ENCODE results near the gene TOM1. TPM values are rescaled to one million over a fixed set of nuclear protein-coding genes. Genes with fewer than 3 reads are reported as not detected.
A peak's percentile ranks its signal among the peaks of the same experiment; 100 is the strongest.

The TOM1 gene
- total and polyA plus RNA-seq, 2 of the 13 experiments (the other 11 are each of a cell fraction or from before 2014, with no cell fraction given): 30.8 to 87.3 TPM

DNA sequence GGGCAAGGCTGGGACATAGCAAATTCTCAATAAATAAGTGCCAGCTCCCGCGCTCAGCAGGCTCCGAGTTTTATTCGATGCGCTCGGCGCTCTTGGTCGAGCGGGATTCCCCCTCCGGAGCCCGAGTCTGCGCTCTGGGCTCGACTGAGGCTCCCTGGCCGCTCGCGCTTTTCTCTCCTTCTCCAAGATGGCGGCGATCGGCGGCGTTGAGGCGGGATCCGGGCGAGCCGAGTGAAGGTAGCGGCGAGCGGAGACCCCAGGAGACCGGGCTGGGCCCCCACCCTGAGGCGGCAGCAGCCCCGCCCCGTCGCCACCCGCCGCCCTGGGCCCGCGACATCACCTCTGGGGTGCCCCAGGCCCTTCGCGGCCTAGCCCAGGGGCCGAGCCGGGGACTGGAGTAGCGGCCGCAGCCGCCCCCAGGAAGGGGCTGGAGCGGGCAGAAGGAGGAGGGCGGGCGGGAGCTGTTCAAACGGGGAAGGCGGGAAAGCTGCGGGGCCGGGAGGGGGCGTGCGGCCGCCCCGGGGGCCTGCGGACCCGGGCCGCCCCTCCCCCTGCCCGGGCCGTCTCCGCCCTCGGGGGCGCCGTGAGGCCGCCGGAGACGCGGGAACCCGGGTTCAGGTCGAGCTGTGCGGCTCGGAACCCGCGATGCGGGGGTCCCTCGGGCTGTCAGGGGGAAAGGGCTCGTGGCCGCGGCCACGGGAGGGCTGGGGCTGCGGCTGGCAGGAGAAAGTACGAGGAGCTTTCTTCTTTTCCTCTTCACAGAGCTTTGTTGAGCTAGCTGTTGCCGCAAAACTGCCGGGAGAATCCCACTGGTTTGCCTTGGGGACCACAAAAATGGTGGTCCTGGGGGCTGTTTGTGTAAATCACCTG is 42.1 kb upstream of the TOM1 start, which contains the start of gene HMGXB4 (continued):
- TF ChIP-seq, protein P1, sequence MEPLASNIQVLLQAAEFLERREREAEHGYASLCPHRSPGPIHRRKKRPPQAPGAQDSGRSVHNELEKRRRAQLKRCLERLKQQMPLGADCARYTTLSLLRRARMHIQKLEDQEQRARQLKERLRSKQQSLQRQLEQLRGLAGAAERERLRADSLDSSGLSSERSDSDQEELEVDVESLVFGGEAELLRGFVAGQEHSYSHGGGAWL (CRISPR knock-in tag; IDR thresholded peaks at IDR 0.05): peak; percentile 94
- no peak for TF ChIP-seq TRIM24 (CRISPR knock-in tag; IDR thresholded peaks at IDR 0.05)
- TF ChIP-seq, protein P2, sequence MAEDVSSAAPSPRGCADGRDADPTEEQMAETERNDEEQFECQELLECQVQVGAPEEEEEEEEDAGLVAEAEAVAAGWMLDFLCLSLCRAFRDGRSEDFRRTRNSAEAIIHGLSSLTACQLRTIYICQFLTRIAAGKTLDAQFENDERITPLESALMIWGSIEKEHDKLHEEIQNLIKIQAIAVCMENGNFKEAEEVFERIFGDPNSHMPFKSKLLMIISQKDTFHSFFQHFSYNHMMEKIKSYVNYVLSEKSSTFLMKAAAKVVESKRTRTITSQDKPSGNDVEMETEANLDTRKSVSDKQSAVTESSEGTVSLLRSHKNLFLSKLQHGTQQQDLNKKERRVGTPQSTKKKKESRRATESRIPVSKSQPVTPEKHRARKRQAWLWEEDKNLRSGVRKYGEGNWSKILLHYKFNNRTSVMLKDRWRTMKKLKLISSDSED (CRISPR knock-in tag; IDR thresholded peaks at IDR 0.05): no peak; the same call in 1 of the 2 replicates
- no peak for TF ChIP-seq MXD1 (CRISPR knock-in tag; IDR thresholded peaks at IDR 0.05)
- peak; percentile 50; the same call in 1 of the 2 replicates for TF ChIP-seq KLF9 (CRISPR knock-in tag; IDR thresholded peaks at IDR 0.05; ENCODE audit: low read depth)
- no peak for TF ChIP-seq HOMEZ (CRISPR knock-in tag; IDR thresholded peaks at IDR 0.05; ENCODE audit: low read depth)
- TF ChIP-seq ZNF296 (CRISPR knock-in tag; conservative IDR thresholded peaks at IDR 0.05): no peak
- TF ChIP-seq CBX5 (CRISPR knock-in tag; IDR thresholded peaks at IDR 0.05; ENCODE audit: borderline replicate concordance): no peak; the same call in 1 of the 2 replicates
- no peak for TF ChIP-seq ZNF44 (CRISPR knock-in tag; IDR thresholded peaks at IDR 0.05)
- TF ChIP-seq MBNL3 (CRISPR knock-in tag; conservative IDR thresholded peaks at IDR 0.05): no peak
- TF ChIP-seq, protein P3, sequence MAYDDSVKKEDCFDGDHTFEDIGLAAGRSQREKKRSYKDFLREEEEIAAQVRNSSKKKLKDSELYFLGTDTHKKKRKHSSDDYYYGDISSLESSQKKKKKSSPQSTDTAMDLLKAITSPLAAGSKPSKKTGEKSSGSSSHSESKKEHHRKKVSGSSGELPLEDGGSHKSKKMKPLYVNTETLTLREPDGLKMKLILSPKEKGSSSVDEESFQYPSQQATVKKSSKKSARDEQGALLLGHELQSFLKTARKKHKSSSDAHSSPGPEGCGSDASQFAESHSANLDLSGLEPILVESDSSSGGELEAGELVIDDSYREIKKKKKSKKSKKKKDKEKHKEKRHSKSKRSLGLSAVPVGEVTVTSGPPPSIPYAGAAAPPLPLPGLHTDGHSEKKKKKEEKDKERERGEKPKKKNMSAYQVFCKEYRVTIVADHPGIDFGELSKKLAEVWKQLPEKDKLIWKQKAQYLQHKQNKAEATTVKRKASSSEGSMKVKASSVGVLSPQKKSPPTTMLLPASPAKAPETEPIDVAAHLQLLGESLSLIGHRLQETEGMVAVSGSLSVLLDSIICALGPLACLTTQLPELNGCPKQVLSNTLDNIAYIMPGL (CRISPR knock-in tag; IDR thresholded peaks at IDR 0.05; ENCODE audit: borderline replicate concordance in 1 of 2, low read depth in 1 of 2): peak; percentile 93 to 100
- TF ChIP-seq ARNT2 (CRISPR knock-in tag; IDR thresholded peaks at IDR 0.05; ENCODE audit: low read depth): peak; percentile 93
- TF ChIP-seq GLMP (CRISPR knock-in tag; IDR thresholded peaks at IDR 0.05; ENCODE audit: borderline replicate concordance): no peak
- TF ChIP-seq SIN3B (IDR thresholded peaks at IDR 0.05; ENCODE audit: low read length): no peak
- TF ChIP-seq ZKSCAN5 (CRISPR knock-in tag; IDR thresholded peaks at IDR 0.05): no peak
- TF ChIP-seq USF2 (IDR thresholded peaks at IDR 0.05; ENCODE audit: low read depth, low read length): no peak
- TF ChIP-seq USF2 (CRISPR knock-in tag; IDR thresholded peaks at IDR 0.05; ENCODE audit: borderline replicate concordance): no peak
- no peak for TF ChIP-seq ZFP1 (CRISPR knock-in tag; IDR thresholded peaks at IDR 0.05)
